Upper lobe of left lung (tissue), 6 donors: ENCODE data around the gene VPS37B. TPM values are rescaled to one million over a fixed set of nuclear protein-coding genes. Genes with fewer than 3 reads are reported as not detected.

Source experiments
- ATAC-seq, 2 donors: fragments of 200-7000 bp; cut with Tn5 transposase; one replicate each; pipeline ENCODE4 v1.9.1; 2022; ENCODE audit warnings: mild to moderate bottlenecking in 2 of 2, moderate library complexity in 2 of 2; ENCODE audit not compliant: low FRiP score in 2 of 2
- DNase-seq, 2 donors: peaks; one replicate each; pipeline ENCODE4 v3.0.0-alpha.2; 2019 to 2020
- H3K27ac ChIP-seq, 4 donors: fragments of 200-600 bp; sonication (generic); one replicate each; pipeline ENCODE4 v1.5.1; 2016 to 2019
- H3K27me3 ChIP-seq, 4 donors: fragments of 200-600 bp; sonication (generic); one replicate each; pipeline ENCODE4 v1.5.1; 2017 to 2019
- H3K36me3 ChIP-seq, 4 donors: fragments of 200-600 bp; sonication (generic); one replicate each; pipeline ENCODE4 v1.5.1; 2016 to 2019
- H3K4me1 ChIP-seq, 4 donors: fragments of 200-600 bp; sonication (generic); one replicate each; pipeline ENCODE4 v1.5.1; 2018 to 2019
- H3K4me3 ChIP-seq, 4 donors: fragments of 200-600 bp; sonication (generic); one replicate each; pipeline ENCODE4 v1.5.1; 2017 to 2019; ENCODE audit warnings: mild to moderate bottlenecking in 2 of 4, moderate library complexity in 1 of 4
- H3K9me3 ChIP-seq, 4 donors: fragments of 200-600 bp; sonication (generic); one replicate each; pipeline ENCODE4 v1.5.1; 2018 to 2019
- CTCF ChIP-seq, 6 experiments: fragments of 450-650 bp in 4 of 6; fragments of 200-600 bp in 2 of 6; sonication (generic) in 2 of 6; IDR thresholded peaks; one replicate each; pipeline ENCODE4 v1.5.1; 2016 to 2019; ENCODE audit warnings: antibody characterized with exemption in 6 of 6
- EP300 ChIP-seq, 4 donors: sonication (generic); formaldehyde crosslinking; IDR thresholded peaks; one replicate each; pipeline ENCODE4 v1.5.1; 2017; ENCODE audit warnings: antibody characterized with exemption in 4 of 4, control low read depth in 2 of 4
- POLR2A ChIP-seq, 4 donors: fragments of 450-650 bp; IDR thresholded peaks; one replicate each; pipeline ENCODE4 v1.5.1; 2016 to 2017; ENCODE audit warnings: antibody characterized with exemption in 4 of 4, mild to moderate bottlenecking in 2 of 4
- POLR2AphosphoS5 ChIP-seq, 2 donors: sonication (generic); formaldehyde crosslinking; IDR thresholded peaks; one replicate each; pipeline ENCODE4 v1.5.1; 2017; ENCODE audit warnings: antibody characterized with exemption in 2 of 2
- WGBS, 2 donors: methylation state at CpG; one replicate each; pipeline ENCODE4 v1.1.5; 2017 to 2018; 5-methylcytosine and 5-hydroxymethylcytosine counted together
- total RNA-seq, 6 donors: library from RNA; depleted of rRNA in 4 of 6; stranded (reverse); fragments of >200 nt in 4 of 6; gene quantifications; one replicate each; pipeline versions ENCODE4 v1.1.0 to v1.2.1, GENCODE V29; 2016 to 2021
- donor health status: DM: no; HTN: no; CAD: no; lungs with moderate emphysema.
- donor health status: DM: no; HTN: yes; CAD: no; lungs with severe emphysema.

The VPS37B gene
- total RNA-seq, 6 donors from 2014 or later = 41.2 to 93.2 (median 64.0) TPM

DNA sequence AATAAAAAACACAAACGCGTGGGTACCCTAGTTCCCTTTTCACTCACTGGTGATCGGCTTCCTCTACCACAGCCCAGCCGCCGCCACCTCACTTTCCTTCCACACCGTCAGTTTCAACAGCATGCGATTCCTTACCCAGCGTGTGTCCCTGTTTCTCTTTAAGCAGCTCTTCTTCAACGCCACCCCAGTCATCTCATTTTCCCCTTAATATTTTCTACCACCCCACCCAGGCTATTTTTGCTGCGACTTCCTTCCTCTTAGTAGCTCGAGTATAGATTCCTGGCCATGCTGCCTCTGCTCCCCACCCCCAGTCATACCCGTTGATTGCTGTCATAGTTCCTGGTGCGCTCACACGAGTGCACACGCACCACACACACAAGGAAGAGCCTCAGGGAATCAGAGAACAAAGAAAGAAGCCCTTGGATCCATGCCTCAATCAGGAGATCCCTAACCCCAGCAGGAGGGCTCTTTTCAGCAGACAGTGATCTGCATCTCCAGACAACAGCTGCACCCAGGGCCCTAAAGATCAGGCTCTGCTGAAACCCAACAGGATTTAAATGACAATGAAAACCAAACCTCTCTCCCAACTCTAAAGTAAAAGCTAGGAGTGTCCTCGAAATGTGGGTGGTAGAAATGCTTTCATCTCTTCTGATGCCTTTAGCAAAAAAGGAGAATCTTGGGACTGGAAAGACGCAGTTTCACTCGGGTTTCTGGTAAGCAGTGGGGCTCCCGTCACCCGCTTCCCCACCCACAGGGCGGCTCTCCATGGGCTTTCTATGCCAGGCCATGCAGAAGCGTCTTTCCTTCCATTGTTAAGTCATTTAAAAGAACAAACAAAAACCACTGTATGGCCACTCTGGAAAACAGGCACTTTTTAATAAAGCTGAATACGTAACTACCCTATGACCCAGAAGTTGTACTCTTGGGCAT, 23.8 kb downstream of the VPS37B start:
- Histone ChIP-seq H3K27ac (peak overlapping the region; percentile 87 to 94 (median 90)), H3K36me3 (peaks cover 7 to 37% (median 31%) of the 10 kb centered on the region in 4 donors), H3K27me3 (no peaks in the 10 kb centered on the region), H3K9me3 (no peaks in the 10 kb centered on the region), H3K4me1 (peaks cover 80 to 94% (median 85%) of the 10 kb centered on the region in 4 donors), H3K4me3 (peak overlapping the region in 3 of 4 donors; percentile 23 to 44 (median 41))
- DNase-seq (peak in 1 of 2 donors; percentile 84), ATAC-seq (peak; percentile 80 to 85)
- TF ChIP-seq POLR2A (IDR thresholded peaks at IDR 0.05) (peak in 2 of 4 donors; percentile 18 to 47), EP300 (IDR thresholded peaks at IDR 0.05) (peak in 1 of 4 donors; percentile 66), CTCF (IDR thresholded peaks at IDR 0.05) (no peak), POLR2AphosphoS5 (IDR thresholded peaks at IDR 0.05) (peak; percentile 79 to 83)
- 10 to 18% methylated on average over 23 of the region's 23 CpGs for WGBS, 2 donors

GRCh38 chr12:122870867-122871664, 24.9 kb downstream of the VPS37B start:
- no peaks in the 10 kb centered on the region for H3K27me3 ChIP-seq
- no peaks in the 10 kb centered on the region for H3K9me3 ChIP-seq
- H3K27ac ChIP-seq = peak overlapping the region; percentile 87 to 94 (median 90)
- TF ChIP-seq POLR2AphosphoS5 (IDR thresholded peaks at IDR 0.05) (peak in 1 of 2 donors; percentile 41), CTCF (IDR thresholded peaks at IDR 0.05) (no peak), EP300 (IDR thresholded peaks at IDR 0.05) (no peak), POLR2A (IDR thresholded peaks at IDR 0.05) (peak in 1 of 4 donors; percentile 11)
- ATAC-seq = no peak
- WGBS, 2 donors = 26 to 34% methylated on average over 6 to 15 of the region's 15 CpGs
- DNase-seq = peak in 1 of 2 donors; percentile 37
- peaks cover 12 to 48% (median 41%) of the 10 kb centered on the region in 4 donors for H3K36me3 ChIP-seq
- H3K4me1 ChIP-seq = peaks cover 71 to 93% (median 75%) of the 10 kb centered on the region in 4 donors
- peak overlapping the region in 3 of 4 donors; percentile 23 to 44 (median 41) for H3K4me3 ChIP-seq

DNA sequence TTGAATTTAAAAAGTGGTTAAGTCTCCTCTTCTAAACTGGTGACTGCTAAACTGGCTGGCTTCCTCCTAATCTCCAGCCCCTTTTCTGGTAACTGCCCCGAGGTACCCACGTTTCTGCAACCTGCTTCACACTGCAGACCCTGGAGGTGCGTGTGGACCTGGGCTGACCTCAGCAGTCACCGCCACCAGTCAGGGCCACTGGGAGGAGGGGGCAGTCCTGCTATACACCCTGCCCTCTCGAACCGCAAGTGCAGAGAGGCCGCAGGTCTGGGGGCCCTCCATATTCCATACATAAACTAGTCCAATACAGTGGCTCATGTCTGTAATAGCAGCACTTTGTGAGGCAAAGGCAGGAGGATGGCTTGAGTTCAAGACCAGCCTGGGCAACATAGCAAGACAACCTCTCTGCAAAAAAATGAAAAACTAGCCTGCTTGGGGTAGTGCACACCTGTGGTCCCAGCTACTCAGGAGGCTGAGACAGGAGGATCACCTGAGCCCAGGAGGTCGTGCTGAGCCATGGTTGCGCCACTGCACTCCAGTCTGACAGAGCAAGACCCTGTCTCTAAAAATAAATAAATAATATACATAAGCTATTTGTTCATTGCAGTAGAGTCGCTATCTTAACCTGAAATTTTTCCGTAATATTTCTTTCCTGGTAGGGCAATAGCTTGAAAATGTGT, 25.6 kb downstream of the VPS37B start:
- H3K36me3 ChIP-seq = peaks cover 12 to 56% (median 47%) of the 10 kb centered on the region in 4 donors
- H3K4me1 ChIP-seq = peaks cover 63 to 85% (median 68%) of the 10 kb centered on the region in 4 donors
- peak overlapping the region in 2 of 4 donors; percentile 0 to 44 for H3K4me3 ChIP-seq

GRCh38 chr12:122869207-122869973, 26.5 kb downstream of the VPS37B start:
- TF ChIP-seq EP300 (IDR thresholded peaks at IDR 0.05) = no peak
- TF ChIP-seq POLR2AphosphoS5 (IDR thresholded peaks at IDR 0.05) = no peak
- TF ChIP-seq POLR2A (IDR thresholded peaks at IDR 0.05) = no peak
- 88 to 99% methylated on average over 7 to 8 of the region's 8 CpGs for WGBS, 2 donors
- peaks cover 12 to 64% (median 55%) of the 10 kb centered on the region in 4 donors for H3K36me3 ChIP-seq
- no peaks in the 10 kb centered on the region for H3K27me3 ChIP-seq
- no peak for ATAC-seq
- H3K27ac ChIP-seq = peak overlapping the region in 2 of 4 donors; percentile 74 to 94
- H3K4me3 ChIP-seq = no peak overlapping the region
- no peaks in the 10 kb centered on the region for H3K9me3 ChIP-seq
- DNase-seq = peak in 1 of 2 donors; percentile 10
- peaks cover 55 to 77% (median 66%) of the 10 kb centered on the region in 4 donors for H3K4me1 ChIP-seq

More for the DNA sequence above, 25.6 kb downstream of the VPS37B start:
- WGBS, 2 donors = 85% methylated on average over 11 of the region's 11 CpGs
- Histone ChIP-seq H3K27me3 (no peaks in the 10 kb centered on the region), H3K9me3 (no peaks in the 10 kb centered on the region), H3K27ac (peak overlapping the region; percentile 87 to 94 (median 90))
- TF ChIP-seq EP300 (IDR thresholded peaks at IDR 0.05) (no peak), POLR2A (IDR thresholded peaks at IDR 0.05) (no peak)
- DNase-seq = peak in 1 of 2 donors; percentile 18
- no peak for ATAC-seq
